GM18907 (cell line): Measurements from ENCODE around the gene LPP.

ENCODE experiments used
- ATAC-seq: cut with Tn5 transposase; IDR thresholded peaks from one replicate; pipeline ENCODE4 v1.9.1; 2021; ENCODE audit warnings: mild to moderate bottlenecking, moderate library complexity; ENCODE audit not compliant: unreplicated experiment

LPP gene

GRCh38 chr3:188721990-188722389 is 568.0 kb downstream of the LPP start:
- ATAC-seq = no peak

- ATAC-seq = no peak
These were observed 569.0 kb downstream of the LPP start for GRCh38 chr3:188722963-188723362.

DNA sequence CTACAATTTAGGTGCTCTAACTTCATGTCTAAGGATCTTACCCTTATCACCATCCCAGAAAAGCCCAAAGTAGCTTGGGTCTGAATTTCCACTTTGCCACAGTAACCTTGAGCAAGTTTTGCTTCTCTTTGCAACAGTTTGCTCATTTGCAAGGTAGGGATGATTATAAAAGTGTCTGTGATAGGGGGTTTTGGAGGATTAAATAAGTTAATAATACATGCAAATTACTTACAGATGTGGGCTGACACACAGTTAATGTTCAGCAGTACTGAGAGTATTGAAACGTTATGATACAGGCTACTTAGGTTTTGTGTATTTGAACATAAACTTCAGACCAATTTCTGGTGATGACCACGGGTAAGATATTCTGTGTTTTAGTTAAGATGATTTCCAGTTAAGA is 573.1 kb downstream of the LPP start:
- ATAC-seq = no peak

DNA sequence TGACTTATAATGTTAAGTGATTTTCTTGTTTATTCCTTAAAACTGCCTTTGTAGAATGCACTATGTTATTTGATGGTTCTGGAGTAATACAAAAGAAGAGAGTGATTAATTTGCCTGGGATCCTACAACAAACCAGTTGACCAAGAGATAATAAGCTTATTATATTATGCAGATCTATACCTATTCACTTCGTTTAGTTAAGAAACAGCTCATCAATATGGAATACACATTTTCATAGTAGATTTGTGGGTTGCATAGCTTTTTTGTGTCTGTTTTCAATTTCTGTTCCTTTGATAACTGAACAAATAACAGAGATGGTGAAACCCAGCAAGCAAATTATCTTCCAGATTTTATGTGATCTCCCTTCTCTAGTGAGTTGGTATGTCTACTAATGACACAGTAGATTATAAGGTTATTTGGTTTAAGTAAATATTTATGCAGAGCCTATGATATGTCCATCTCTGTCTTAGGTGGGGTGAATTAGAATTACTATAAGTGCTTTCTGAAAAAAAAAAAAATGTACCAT is 574.5 kb downstream of the LPP start:
- no peak for ATAC-seq

GRCh38 chr3:188729422-188729821 is 575.5 kb downstream of the LPP start:
- ATAC-seq = no peak

DNA sequence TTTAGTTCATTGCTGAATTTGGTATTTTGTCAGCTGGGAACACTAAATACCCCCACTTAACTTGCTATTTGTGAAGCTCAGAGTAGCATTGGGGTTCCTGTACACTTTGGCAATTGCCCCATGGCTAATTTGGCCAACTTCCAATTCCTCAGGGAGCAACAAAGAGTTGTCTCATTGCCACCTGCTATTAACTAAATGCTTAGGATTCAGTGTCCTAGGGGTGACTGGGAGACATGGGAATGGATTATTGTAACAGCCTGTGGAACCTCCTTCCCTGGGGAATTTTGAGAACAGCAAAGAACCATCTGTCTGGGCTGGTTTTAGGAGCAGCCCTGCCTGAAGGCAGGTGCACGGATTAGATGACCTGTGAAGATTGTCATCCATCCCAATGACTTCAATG is 580.4 kb downstream of the LPP start:
- ATAC-seq = no peak

DNA sequence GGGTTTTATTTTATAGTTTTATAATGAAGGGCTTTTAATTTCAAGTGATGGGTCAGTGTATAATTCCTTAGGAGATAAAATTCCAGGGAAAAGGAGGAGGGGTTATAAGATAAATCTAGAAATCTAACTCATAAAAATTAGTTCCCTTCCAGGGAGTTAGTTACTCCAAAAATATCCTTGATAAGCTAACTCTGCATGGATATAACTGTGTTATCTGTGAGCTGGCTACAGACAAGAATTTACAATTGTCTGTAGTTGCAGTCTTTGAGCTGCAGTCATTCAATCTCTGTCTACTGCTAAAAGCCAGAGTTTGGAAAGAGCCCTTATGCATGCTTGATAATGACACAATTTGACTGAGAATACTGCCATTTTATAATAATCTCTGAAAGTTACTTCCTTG is 585.6 kb downstream of the LPP start:
- no peak for ATAC-seq

DNA sequence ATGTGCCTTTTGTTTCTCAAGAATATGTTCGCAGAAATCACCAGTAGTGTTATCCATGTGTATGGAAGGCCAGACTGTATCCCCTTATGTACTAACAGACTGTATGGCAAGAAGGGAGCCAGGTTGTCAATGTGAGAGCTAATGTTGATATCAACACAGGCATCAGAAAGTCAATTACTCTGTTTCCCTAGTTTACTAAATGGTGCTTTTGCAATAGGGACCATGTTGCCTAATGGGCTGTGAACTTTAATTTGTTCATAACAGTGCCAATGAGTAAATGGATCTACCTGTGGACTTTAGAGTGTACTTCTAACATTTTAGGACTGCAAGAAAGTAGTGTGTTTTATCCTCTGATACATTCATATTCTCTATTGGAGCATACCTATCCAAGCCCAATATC is 586.1 kb downstream of the LPP start:
- no peak for ATAC-seq

DNA sequence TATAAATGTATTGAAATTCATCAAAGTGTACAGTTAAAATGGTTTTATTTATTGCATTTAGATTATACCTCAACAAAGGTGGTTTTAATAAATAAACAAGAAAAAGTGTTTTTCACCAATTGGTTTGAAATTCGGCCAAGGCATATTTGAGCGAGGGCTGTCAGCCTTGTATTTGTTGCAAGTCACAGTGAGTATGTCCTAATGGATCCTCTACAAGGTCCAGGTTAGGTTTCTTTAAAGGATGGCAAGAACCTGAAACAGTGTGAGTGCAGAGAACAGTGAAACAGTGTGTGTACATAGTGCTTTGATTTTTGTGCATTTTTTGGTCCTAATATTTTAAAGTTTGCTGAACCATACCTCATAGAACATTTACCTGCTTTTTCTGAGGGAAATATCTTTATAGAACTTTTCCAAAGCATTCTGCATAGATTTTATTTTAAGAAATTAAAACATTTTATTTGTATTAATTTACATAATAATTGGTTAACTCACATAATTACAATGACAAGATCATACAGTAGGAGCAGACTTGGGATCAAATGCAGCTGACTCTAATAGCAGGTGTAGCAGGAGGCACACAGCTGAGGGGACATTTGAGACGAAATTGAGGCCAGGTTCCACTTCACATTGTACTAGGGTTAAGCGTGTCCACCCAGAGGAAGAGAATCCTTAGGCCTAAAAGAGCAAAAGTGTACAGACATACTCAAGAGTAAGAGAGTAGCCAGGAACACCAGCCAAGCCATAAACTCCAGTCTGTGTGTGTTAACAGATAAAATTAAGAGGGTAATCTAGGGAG is 589.0 kb downstream of the LPP start:
- ATAC-seq = no peak

DNA sequence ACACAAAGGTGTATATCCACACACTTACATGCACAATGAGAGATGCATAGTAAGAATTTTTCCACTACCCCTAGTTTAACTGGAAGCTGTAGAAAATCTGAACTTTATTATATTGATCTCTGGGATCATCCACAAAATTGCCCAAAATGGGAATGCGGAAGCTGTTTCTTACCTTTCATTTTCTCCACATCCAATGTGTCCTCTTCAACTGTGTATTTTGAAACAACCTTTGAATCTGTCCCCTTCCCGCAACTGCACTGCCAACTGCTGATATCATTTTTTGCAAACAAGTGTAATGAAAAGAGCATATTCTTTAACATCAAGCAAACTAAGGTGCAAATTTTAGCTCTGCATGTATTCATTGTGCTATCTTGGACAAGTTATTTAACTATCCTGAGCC is 590.2 kb downstream of the LPP start:
- ATAC-seq = no peak

- ATAC-seq = no peak
These were observed 591.1 kb downstream of the LPP start for GRCh38 chr3:188745031-188745430.

- ATAC-seq = no peak
These were observed 592.4 kb downstream of the LPP start for GRCh38 chr3:188746291-188746783.

DNA sequence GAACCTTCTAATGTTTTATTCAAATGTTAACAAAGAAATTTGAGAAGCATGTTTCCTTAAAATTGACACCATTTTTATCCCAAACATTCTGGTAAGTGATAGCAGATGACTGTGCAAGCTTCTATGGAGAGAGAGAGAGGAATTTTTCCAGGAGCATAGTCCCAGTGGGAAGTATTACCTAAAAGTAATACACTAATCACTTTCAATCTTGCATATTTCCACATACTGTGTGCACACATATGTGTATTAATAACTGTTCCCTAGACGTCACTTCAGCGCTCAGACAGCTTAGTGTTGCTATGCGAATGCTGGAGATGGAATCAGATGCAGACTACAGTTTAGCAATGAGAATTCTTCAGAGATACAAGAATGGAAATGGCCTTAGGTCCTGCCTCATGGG is 593.5 kb downstream of the LPP start:
- ATAC-seq = no peak

DNA sequence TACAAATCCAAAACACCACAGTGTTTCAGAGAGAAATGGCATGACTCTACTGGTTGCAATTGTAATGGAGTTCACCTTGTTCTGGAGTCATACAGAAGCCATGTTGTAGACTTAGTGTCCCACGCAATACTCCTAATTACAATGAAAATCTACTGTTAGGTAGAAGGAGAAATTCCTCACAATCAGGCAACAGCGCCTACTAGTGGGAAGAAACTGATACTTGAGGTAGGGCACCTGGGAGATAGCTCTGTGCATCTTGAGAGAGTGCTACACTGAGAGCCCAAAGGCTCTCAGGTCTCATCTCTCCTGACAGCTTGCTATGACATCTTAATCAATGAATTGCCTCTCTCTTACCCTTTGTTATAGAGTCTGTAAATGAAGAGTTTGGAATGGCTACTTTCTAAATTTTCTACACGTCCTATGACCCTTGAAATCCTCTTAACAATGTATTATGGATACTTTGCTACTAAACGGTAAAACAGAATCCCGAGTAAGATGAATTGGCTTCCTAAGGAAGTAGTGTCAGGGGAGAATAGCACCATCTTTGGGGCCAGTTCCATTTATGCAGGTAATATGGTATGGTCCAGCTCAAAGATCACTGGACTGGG is 595.2 kb downstream of the LPP start:
- ATAC-seq = no peak

- ATAC-seq = no peak
These were observed 595.9 kb downstream of the LPP start for GRCh38 chr3:188749830-188750229.

DNA sequence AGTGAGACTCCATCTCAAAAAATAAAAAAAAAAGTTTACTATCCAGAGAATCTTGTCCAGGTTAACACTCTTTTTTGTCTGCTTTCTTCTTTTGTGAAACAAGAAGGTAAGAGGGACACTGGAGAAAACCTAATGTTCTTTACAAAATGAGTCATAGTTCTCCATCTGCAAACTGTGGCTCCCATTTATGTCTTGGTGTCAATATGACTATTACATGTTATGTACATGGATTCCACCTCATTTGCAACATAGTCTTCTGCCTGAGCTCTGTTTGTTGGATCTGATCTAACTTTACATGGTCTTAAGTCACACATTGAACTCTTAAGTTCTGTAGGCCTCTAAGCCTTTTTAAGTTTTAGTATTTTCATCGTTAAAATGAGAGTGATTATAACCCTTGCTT is 596.7 kb downstream of the LPP start:
- ATAC-seq = no peak

- no peak for ATAC-seq
These were observed 598.9 kb downstream of the LPP start for GRCh38 chr3:188752850-188753249.

DNA sequence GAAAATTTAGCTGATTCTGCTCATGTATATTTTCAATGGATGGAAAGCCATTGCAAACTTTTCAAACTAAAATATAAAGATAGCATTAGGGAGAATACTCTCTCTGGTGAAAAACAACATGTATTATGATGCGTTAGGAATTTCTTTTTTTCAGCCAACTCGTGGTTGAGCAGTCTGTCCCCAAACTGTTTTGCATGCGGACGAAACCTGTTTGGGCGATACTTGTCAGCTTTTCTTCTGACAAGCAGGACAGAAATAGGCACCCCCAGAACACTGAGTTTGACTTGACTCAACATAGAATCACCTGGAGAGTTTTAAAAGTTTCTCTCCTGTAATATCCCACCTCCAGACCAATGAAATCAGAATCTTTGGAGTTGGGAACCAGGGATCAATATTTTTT is 600.3 kb downstream of the LPP start:
- ATAC-seq = no peak

- no peak for ATAC-seq
These were observed 602.3 kb downstream of the LPP start for GRCh38 chr3:188756241-188756640.

- no peak for ATAC-seq
These were observed 605.5 kb downstream of the LPP start for GRCh38 chr3:188759336-188760005.

DNA sequence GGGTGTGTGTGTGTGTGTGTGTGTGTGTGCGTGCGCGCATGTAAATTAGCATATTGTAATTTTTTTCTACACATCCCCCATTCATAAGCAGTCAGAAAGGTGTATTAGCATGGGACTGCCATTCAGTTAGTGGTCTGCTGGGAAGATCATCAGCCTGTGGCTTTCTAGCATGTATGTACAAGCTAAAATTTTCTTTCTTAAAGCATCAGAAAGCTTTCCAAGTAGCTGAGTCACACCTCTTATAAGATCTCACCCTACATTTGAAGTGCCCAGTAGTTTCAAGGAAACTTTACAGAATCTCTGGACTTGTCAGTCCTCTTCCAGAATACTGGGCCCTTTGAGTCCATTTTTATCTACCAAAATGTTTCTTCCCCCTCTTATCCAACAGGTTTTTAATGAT is 606.5 kb downstream of the LPP start:
- no peak for ATAC-seq

GRCh38 chr3:188761439-188761838 is 607.5 kb downstream of the LPP start:
- ATAC-seq = no peak
